Astrocyte (in vitro differentiated cells and primary cell): Measurements from ENCODE around the gene TRPM2. TPM values are rescaled to one million over a fixed set of nuclear protein-coding genes. Genes with fewer than 3 reads are reported as not detected.

Experiments used
- DNase-seq: peaks from one replicate; pipeline ENCODE4 v3.0.0-alpha.2; 2010; ENCODE audit warnings: low read depth
- FAIRE-seq: peaks from 2 replicates; lab custom pipeline; 2011; peaks lifted over from hg19 to GRCh38; lab: Jason Lieb, UNC
- H2AFZ ChIP-seq: 2 replicates; pipeline ENCODE4 v1.6.0; 2012; ENCODE audit warnings: low read depth, low read length, inconsistent platforms
- H3K27ac ChIP-seq: 2 replicates; pipeline ENCODE4 v1.5.1; 2011; ENCODE audit warnings: low read depth, low read length, inconsistent platforms
- H3K27me3 ChIP-seq: 2 replicates; pipeline ENCODE4 v1.6.0; 2011; ENCODE audit warnings: low read length, inconsistent platforms; ENCODE audit not compliant: insufficient read depth
- H3K36me3 ChIP-seq: 2 replicates; pipeline ENCODE4 v1.5.1; 2011; ENCODE audit warnings: low read length, inconsistent platforms; ENCODE audit not compliant: insufficient read depth
- H3K4me1 ChIP-seq: 2 replicates; pipeline ENCODE4 v1.5.1; 2011; ENCODE audit warnings: low read length, inconsistent platforms; ENCODE audit not compliant: insufficient read depth
- H3K4me2 ChIP-seq: 2 replicates; pipeline ENCODE4 v1.6.0; 2012; ENCODE audit warnings: low read length, inconsistent platforms
- H3K4me3 ChIP-seq: 2 replicates; pipeline ENCODE4 v1.5.1; 2011; ENCODE audit warnings: low read depth, mild to moderate bottlenecking, low read length, inconsistent platforms; ENCODE audit not compliant: insufficient read depth
- H3K79me2 ChIP-seq: 2 replicates; pipeline ENCODE4 v1.6.0; 2012; ENCODE audit warnings: mild to moderate bottlenecking, low read length, inconsistent platforms; ENCODE audit not compliant: insufficient read depth
- H3K9ac ChIP-seq: 2 replicates; pipeline ENCODE4 v1.6.0; 2012; ENCODE audit warnings: mild to moderate bottlenecking, low read length, inconsistent platforms
- H3K9me3 ChIP-seq: 2 replicates; pipeline ENCODE4 v1.5.1; 2012; ENCODE audit warnings: low read depth, mild to moderate bottlenecking, low read length, inconsistent platforms; ENCODE audit not compliant: insufficient read depth
- H4K20me1 ChIP-seq: 2 replicates; pipeline ENCODE4 v1.6.0; 2012; ENCODE audit warnings: low read length, inconsistent platforms; ENCODE audit not compliant: insufficient read depth
- H3K27ac Mint-ChIP-seq: one replicate; pipeline ENCODE4 v1.8.0; 2021; ENCODE audit warnings: mild to moderate bottlenecking, mixed read lengths; ENCODE audit not compliant: unreplicated experiment
- H3K27me3 Mint-ChIP-seq: one replicate; pipeline ENCODE4 v1.8.0; 2021; ENCODE audit warnings: low read depth, mixed read lengths; ENCODE audit not compliant: unreplicated experiment
- H3K36me3 Mint-ChIP-seq: one replicate; pipeline ENCODE4 v1.8.0; 2021; ENCODE audit warnings: low read depth, mixed read lengths; ENCODE audit not compliant: unreplicated experiment
- H3K4me1 Mint-ChIP-seq: one replicate; pipeline ENCODE4 v1.8.0; 2021; ENCODE audit warnings: low read depth, mixed read lengths; ENCODE audit not compliant: unreplicated experiment
- H3K4me3 Mint-ChIP-seq: one replicate; pipeline ENCODE4 v1.8.0; 2021; ENCODE audit warnings: mild to moderate bottlenecking, moderate library complexity, mixed read lengths; ENCODE audit not compliant: unreplicated experiment
- H3K9me3 Mint-ChIP-seq: one replicate; pipeline ENCODE4 v1.8.0; 2021; ENCODE audit warnings: mild to moderate bottlenecking, mixed read lengths; ENCODE audit not compliant: unreplicated experiment
- CTCF ChIP-seq: IDR thresholded peaks from 2 replicates; pipeline ENCODE4 v1.5.1; 2011; ENCODE audit warnings: low read depth, mild to moderate bottlenecking, inconsistent platforms, low read length, moderate library complexity; ENCODE audit not compliant: insufficient read depth
- EZH2 ChIP-seq: IDR thresholded peaks from 2 replicates; pipeline ENCODE4 v1.6.1; 2012; ENCODE audit warnings: mild to moderate bottlenecking, low read length, inconsistent platforms; ENCODE audit not compliant: insufficient read depth
- total RNA-seq: library from RNA; stranded (reverse); gene quantifications from 2 replicates; pipeline ENCODE4 v1.2.1, GENCODE V29; 2021

TRPM2 gene
- total RNA-seq, 1 donor from 2014 or later, result 0.79 TPM

GRCh38 chr21:44443891-44444285 lies 90.5 kb downstream of the TRPM2 start:
- no peak for FAIRE-seq

GRCh38 chr21:44444286-44444931 lies 91.0 kb downstream of the TRPM2 start:
- no peak overlapping the region for H3K27ac Mint-ChIP-seq

More at GRCh38 chr21:44443891-44444285, 90.5 kb downstream of the TRPM2 start:
- Mint-ChIP-seq H3K36me3 (no peaks in the 10 kb centered on the region), H3K4me1 (no peaks in the 10 kb centered on the region), H3K27ac (no peak overlapping the region), H3K9me3 (no peaks in the 10 kb centered on the region), H3K27me3 (peaks cover 15% of the 10 kb centered on the region), H3K4me3 (no peak overlapping the region)
- no peaks in the 10 kb centered on the region for H3K79me2 ChIP-seq
- H3K9ac ChIP-seq, result no peak overlapping the region
- H2AFZ ChIP-seq, result no peak overlapping the region
- no peaks in the 10 kb centered on the region for H3K9me3 ChIP-seq
- H3K4me1 ChIP-seq, result no peaks in the 10 kb centered on the region
- H3K4me3 ChIP-seq, result no peak overlapping the region
- DNase-seq, result no peak
- no peaks in the 10 kb centered on the region for H4K20me1 ChIP-seq
- no peak overlapping the region for H3K4me2 ChIP-seq
- no peak for TF ChIP-seq EZH2
- TF ChIP-seq CTCF, result no peak
- H3K36me3 ChIP-seq, result no peaks in the 10 kb centered on the region
- H3K27ac ChIP-seq, result no peak overlapping the region
- H3K27me3 ChIP-seq, result peaks cover 3% of the 10 kb centered on the region

GRCh38 chr21:44445145-44445812 lies 91.9 kb downstream of the TRPM2 start:
- Histone ChIP-seq H3K4me1 (no peaks in the 10 kb centered on the region), H2AFZ (no peak overlapping the region), H3K4me3 (no peak overlapping the region), H3K27ac (no peak overlapping the region), H3K79me2 (no peaks in the 10 kb centered on the region), H3K36me3 (no peaks in the 10 kb centered on the region), H3K9ac (no peak overlapping the region), H3K9me3 (no peaks in the 10 kb centered on the region), H3K27me3 (peaks cover 3% of the 10 kb centered on the region), H3K4me2 (no peak overlapping the region), H4K20me1 (no peaks in the 10 kb centered on the region)
- Mint-ChIP-seq H3K4me3 (no peak overlapping the region), H3K36me3 (no peaks in the 10 kb centered on the region), H3K27ac (no peak overlapping the region), H3K9me3 (no peaks in the 10 kb centered on the region), H3K4me1 (no peaks in the 10 kb centered on the region), H3K27me3 (peaks cover 18% of the 10 kb centered on the region)
- TF ChIP-seq CTCF (no peak), EZH2 (no peak)
- no peak for DNase-seq
- FAIRE-seq, result no peak

More at GRCh38 chr21:44444286-44444931, 91.0 kb downstream of the TRPM2 start:
- no peak for FAIRE-seq
- Histone ChIP-seq H3K27me3 (peaks cover 3% of the 10 kb centered on the region), H3K79me2 (no peaks in the 10 kb centered on the region), H2AFZ (no peak overlapping the region), H3K27ac (no peak overlapping the region), H3K4me1 (no peaks in the 10 kb centered on the region), H3K36me3 (no peaks in the 10 kb centered on the region), H3K9ac (no peak overlapping the region), H3K4me2 (no peak overlapping the region), H4K20me1 (no peaks in the 10 kb centered on the region), H3K9me3 (no peaks in the 10 kb centered on the region), H3K4me3 (no peak overlapping the region)
- H3K9me3 Mint-ChIP-seq, result no peaks in the 10 kb centered on the region
- H3K27me3 Mint-ChIP-seq, result peaks cover 18% of the 10 kb centered on the region
- no peak for DNase-seq
- H3K4me1 Mint-ChIP-seq, result no peaks in the 10 kb centered on the region
- TF ChIP-seq EZH2, result no peak
- no peak overlapping the region for H3K4me3 Mint-ChIP-seq
- H3K36me3 Mint-ChIP-seq, result no peaks in the 10 kb centered on the region
